Hematopoietic multipotent progenitor cell treated with erythropoietin and hydrocortisone succinate and interleukin-3 and kit ligand, for 6 days (in vitro differentiated cells): ENCODE results near the gene COPS8.

Source experiments
- DNase-seq: peaks from one replicate; pipeline ENCODE4 v3.0.0-alpha.2; 2015

COPS8 gene

GRCh38 chr2:237085248-237086221 lies at the start of gene COPS8:
COPS8 (plus strand) TSS chr2:237085889; CDS start chr2:237085965, 76 bp downstream.
- peak; percentile 95 for DNase-seq

- no peak for DNase-seq
Observed at GRCh38 chr2:237039301-237040031, 46.2 kb upstream of the COPS8 start.

DNA sequence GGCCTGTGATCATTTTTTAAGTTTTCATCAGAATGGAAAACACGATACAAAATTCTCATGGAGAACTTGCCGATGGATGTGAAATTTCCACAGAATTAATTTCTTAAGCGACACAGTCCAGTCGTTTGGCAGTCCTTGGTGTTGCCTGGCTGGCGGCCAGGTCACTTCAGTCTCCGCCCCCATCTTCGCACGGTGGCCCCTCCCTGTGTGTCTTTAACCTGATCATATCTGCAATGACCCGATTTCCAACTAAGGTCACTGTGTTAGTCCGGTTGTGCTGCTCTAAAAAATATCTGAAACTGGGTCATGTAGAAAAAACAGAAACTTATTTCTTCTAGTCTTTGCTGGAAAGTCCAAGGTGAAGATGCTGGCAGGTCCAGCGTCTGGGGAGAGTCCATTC lies 44.5 kb upstream of the COPS8 start:
- no peak for DNase-seq

GRCh38 chr2:237042101-237042500 lies 43.6 kb upstream of the COPS8 start:
- no peak for DNase-seq

GRCh38 chr2:237043866-237044265 lies 41.8 kb upstream of the COPS8 start:
- no peak for DNase-seq

- DNase-seq, result no peak
Observed at GRCh38 chr2:237044281-237044680, 41.4 kb upstream of the COPS8 start.

- DNase-seq, result no peak
Observed at GRCh38 chr2:237045449-237045848, 40.2 kb upstream of the COPS8 start.

DNA sequence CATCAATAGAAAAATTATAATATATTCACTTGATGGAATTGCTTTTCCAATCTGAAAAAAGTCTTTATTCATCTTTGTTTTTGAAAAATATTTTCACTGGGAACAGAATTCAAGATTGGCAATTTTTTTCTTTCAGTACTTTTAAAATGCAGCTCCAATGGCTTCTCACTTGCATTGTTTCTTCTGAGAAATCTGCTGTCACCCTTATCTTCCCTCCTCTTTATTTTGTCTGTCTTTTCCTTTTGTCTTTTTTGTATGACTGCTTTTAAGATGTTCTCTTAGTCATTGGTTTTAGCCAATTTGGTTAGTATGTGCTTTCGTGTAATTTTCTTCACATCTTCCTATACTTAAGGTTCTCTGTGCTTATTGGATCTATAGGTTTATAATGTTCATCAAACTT lies 37.1 kb upstream of the COPS8 start:
- DNase-seq, result no peak

DNA sequence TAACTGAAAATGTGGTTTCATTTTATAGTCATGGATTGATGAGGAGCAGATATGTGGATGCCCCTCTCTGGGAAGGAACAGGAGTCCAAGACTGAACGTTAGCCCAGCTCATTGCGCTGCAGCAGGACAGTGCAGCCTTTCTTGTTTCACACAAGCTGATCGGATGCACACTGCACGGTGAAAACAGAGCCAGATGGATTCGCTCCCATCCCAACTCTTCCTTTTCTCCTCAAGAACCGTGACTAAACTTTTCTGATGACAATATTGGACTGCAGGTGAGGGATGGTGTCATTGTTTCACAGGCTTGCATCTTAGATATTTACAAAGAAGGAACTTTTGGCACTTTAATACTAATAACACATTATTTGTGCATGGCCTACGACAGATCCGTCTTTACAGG lies 33.8 kb upstream of the COPS8 start:
- no peak for DNase-seq

GRCh38 chr2:237053066-237053465 lies 32.6 kb upstream of the COPS8 start:
- DNase-seq, result no peak

GRCh38 chr2:237055386-237056100 lies 30.1 kb upstream of the COPS8 start:
- DNase-seq, result no peak

DNA sequence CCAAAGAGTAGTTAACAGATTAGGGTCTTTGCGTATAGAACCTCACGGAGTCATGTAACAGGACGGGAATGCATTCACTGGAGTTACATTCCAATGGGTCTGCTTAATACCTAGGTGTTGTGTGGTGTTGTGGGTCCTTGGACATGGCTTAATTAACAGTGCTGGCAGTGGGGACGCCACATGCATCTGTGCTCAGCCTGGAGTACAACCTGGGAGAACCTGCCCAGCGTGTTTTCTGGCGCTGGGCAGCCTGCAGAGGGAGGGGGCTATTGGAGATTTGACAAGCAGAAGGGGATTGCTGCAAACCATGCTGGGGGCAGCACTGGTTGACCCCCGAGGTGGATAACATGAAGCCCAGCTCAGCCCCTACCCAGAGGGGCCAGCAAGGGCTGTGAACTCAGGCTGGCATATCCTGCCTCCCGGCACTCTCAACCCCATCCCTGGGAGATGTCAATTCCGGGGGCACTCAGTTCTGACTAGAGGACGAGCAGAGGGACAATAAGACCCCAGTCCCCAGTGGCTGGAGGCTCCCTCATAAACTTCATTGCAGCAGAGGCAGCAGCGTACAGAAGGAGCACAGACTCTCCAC lies 29.3 kb upstream of the COPS8 start:
- no peak for DNase-seq

- no peak for DNase-seq
Observed at GRCh38 chr2:237057107-237057506, 28.6 kb upstream of the COPS8 start.

DNA sequence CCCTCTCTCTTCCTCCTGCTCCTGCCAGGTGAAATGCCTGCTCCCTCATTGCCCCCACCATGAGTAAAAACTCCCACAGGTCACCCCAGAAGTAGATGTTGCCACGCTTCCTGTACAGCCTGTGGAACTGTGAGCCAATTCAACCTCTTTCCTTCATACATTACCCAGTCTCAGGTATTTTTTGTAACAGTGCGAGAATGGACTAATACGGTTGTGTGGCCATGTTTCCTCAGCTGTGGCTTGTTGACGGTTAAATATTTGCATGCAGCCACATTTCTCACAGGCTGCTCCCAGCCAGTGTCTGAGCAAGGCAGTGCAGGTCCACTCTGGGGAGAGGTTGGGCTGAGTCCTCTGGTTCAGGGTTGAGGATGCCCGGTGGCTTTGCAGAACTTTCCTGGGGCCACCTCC lies 27.8 kb upstream of the COPS8 start:
- no peak for DNase-seq

- no peak for DNase-seq
Observed at GRCh38 chr2:237058423-237058822, 27.3 kb upstream of the COPS8 start.

- DNase-seq, result no peak
Observed at GRCh38 chr2:237059155-237059875, 26.4 kb upstream of the COPS8 start.

- DNase-seq, result peak; percentile 49
Observed at GRCh38 chr2:237060534-237061312, 25.0 kb upstream of the COPS8 start.

- no peak for DNase-seq
Observed at GRCh38 chr2:237061356-237061755, 24.3 kb upstream of the COPS8 start.

- no peak for DNase-seq
Observed at GRCh38 chr2:237062585-237062984, 23.1 kb upstream of the COPS8 start.

DNA sequence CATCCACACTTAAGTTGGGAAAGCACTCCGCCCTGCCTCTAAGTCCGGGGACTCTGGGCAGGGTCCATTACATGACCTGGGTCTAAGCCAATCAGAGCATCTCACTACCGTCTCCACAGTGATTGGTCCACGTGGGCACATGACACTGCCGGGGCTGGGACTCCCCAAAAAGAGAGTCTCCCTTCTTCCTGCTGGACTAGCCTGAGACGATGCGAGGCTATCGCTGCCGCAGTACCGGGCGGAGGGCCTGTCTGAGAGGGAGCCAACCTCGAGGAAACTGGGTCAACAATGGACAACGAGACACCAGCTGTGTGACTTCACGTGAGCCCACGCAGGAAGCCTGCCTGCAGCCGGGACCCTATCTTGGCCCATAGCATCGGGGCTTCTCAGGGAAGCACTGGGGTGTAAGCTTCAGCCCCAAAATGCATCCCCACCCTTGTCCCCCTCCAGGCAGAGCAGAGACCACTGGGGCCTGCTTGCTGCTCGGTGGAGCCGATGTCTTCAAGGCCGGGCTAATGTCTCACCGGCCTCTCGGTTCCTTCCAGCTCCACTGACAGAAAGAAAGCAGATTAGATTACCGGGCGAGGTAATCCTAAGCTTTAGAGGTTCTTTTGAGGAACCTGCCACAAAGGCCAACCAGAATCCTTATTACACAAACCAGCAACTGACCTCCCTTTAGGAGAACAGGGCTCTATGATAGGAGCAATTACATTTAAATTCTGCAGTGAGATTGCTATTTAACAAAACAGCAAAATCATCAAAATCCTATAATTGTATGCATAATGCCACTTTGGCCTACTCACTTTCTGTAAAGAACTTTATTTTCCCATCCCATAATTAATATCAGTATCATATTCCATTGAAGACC lies 21.3 kb upstream of the COPS8 start:
- DNase-seq, result no peak

GRCh38 chr2:237065071-237065377 lies 20.7 kb upstream of the COPS8 start:
- no peak for DNase-seq
